Measurements from ENCODE around the gene NAV3. TPM values are rescaled to one million over a fixed set of nuclear protein-coding genes. Genes with fewer than 3 reads are reported as not detected.

The NAV3 gene
- total and polyA plus RNA-seq, 4 donors: 1.6 to 12.5 (median 5.6) TPM

DNA sequence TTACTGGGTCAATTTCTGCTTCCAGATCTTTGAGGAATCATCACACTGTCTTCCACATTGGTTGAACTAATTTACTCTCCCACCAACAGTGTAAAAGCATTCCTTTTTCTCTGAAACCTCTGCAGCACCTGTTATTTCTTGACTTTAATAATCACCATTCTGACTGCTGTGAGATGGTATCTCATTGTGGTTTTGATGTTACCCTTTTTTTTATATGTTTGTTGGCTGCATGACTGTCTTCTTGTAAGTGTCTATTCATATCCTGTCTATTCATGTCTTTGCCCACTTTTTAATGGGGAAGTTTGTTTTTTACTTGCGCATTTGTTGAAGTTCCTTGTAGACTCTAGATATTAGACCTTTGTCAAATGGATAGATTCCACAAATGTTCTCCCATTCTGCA, 324.9 kb downstream of the NAV3 start:
- 89 to 93% methylated on average over 1 of the region's 1 CpG for WGBS, 2 donors
- Histone ChIP-seq H3K4me3 (no peak overlapping the region), H3K27me3 (ENCODE audit: control insufficient read depth in 3 of 3, insufficient read depth in 3 of 3, low read length in 2 of 3) (no peaks in the 10 kb centered on the region), H3K9ac (ENCODE audit: insufficient read depth in 1 of 2, low read length in 2 of 2) (no peak overlapping the region), H3K4me1 (ENCODE audit: control insufficient read depth in 5 of 5, insufficient read depth in 5 of 5, low read length in 5 of 5) (no peaks in the 10 kb centered on the region), H3K36me3 (ENCODE audit: control insufficient read depth in 4 of 4, insufficient read depth in 4 of 4, low read length in 4 of 4) (no peaks in the 10 kb centered on the region), H3K9me3 (ENCODE audit: control insufficient read depth in 4 of 4, insufficient read depth in 3 of 4, low read length in 3 of 4) (no peaks in the 10 kb centered on the region), H3K27ac (ENCODE audit: low read depth in 1 of 2, low read length in 1 of 2) (no peak overlapping the region)
- ATAC-seq (ENCODE audit: insufficient read depth, low FRiP score) (no peak), DNase-seq (no peak)
- TF ChIP-seq, protein P1, sequence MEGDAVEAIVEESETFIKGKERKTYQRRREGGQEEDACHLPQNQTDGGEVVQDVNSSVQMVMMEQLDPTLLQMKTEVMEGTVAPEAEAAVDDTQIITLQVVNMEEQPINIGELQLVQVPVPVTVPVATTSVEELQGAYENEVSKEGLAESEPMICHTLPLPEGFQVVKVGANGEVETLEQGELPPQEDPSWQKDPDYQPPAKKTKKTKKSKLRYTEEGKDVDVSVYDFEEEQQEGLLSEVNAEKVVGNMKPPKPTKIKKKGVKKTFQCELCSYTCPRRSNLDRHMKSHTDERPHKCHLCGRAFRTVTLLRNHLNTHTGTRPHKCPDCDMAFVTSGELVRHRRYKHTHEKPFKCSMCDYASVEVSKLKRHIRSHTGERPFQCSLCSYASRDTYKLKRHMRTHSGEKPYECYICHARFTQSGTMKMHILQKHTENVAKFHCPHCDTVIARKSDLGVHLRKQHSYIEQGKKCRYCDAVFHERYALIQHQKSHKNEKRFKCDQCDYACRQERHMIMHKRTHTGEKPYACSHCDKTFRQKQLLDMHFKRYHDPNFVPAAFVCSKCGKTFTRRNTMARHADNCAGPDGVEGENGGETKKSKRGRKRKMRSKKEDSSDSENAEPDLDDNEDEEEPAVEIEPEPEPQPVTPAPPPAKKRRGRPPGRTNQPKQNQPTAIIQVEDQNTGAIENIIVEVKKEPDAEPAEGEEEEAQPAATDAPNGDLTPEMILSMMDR (IDR thresholded peaks at IDR 0.05; ENCODE audit: control extremely low read depth, extremely low read depth): no peak

DNA sequence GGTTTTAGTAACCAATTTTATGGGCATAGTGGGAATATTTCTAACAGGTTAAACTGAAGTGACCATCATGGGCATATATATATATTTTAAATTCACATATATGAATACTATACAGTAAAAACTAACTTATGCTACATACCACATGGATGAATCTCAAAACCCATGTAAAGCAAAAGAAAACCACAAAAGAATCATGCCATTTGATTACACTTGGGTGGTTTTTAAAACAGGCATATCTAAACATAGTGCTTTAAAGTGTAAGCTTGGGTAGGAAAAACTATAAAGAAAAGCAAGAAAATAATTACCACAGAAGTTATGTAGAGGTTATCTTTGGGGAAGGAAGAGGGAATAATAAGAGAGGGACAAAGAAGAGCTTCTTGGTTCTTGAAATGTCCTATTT, 326.1 kb downstream of the NAV3 start:
- TF ChIP-seq, protein P1 (IDR thresholded peaks at IDR 0.05; ENCODE audit: control extremely low read depth, extremely low read depth): no peak
- no peak for ATAC-seq (ENCODE audit: insufficient read depth, low FRiP score)
- Histone ChIP-seq H3K27me3 (ENCODE audit: control insufficient read depth in 3 of 3, insufficient read depth in 3 of 3, low read length in 2 of 3) (no peaks in the 10 kb centered on the region), H3K9me3 (ENCODE audit: control insufficient read depth in 4 of 4, insufficient read depth in 3 of 4, low read length in 3 of 4) (no peaks in the 10 kb centered on the region), H3K36me3 (ENCODE audit: control insufficient read depth in 4 of 4, insufficient read depth in 4 of 4, low read length in 4 of 4) (no peaks in the 10 kb centered on the region), H3K4me3 (no peak overlapping the region), H3K9ac (ENCODE audit: insufficient read depth in 1 of 2, low read length in 2 of 2) (no peak overlapping the region), H3K27ac (ENCODE audit: low read depth in 1 of 2, low read length in 1 of 2) (no peak overlapping the region), H3K4me1 (ENCODE audit: control insufficient read depth in 5 of 5, insufficient read depth in 5 of 5, low read length in 5 of 5) (no peaks in the 10 kb centered on the region)
- no peak for DNase-seq

DNA sequence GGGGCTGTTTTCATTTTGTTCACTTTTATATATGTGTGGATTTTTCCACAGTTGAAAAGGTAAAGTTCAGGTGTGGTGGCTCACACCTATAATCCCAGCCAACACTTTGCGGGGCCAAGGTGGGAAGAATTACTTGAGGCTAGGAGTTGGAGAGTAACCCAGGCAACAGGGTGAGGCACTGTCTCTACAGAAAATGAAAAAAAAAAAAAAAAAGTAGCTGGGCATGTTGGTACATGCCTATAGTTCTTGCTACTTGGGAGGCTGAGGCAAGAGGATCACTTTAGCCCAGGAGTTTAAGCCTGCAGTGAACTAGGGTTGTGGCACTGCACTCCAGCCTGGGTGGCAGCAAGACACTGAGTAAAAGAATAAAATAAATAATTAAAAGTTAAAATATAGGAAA, 326.5 kb downstream of the NAV3 start:
- no peaks in the 10 kb centered on the region for H3K9me3 ChIP-seq (ENCODE audit: control insufficient read depth in 4 of 4, insufficient read depth in 3 of 4, low read length in 3 of 4)
- WGBS, 2 donors: 91 to 96% methylated on average over 1 of the region's 1 CpG
- H3K4me3 ChIP-seq: no peak overlapping the region
- H3K27me3 ChIP-seq (ENCODE audit: control insufficient read depth in 3 of 3, insufficient read depth in 3 of 3, low read length in 2 of 3): no peaks in the 10 kb centered on the region
- ATAC-seq (ENCODE audit: insufficient read depth, low FRiP score): no peak
- TF ChIP-seq, protein P1 (IDR thresholded peaks at IDR 0.05; ENCODE audit: control extremely low read depth, extremely low read depth): no peak
- H3K27ac ChIP-seq (ENCODE audit: low read depth in 1 of 2, low read length in 1 of 2): no peak overlapping the region
- no peaks in the 10 kb centered on the region for H3K36me3 ChIP-seq (ENCODE audit: control insufficient read depth in 4 of 4, insufficient read depth in 4 of 4, low read length in 4 of 4)
- DNase-seq: no peak
- no peak overlapping the region for H3K9ac ChIP-seq (ENCODE audit: insufficient read depth in 1 of 2, low read length in 2 of 2)
- no peaks in the 10 kb centered on the region for H3K4me1 ChIP-seq (ENCODE audit: control insufficient read depth in 5 of 5, insufficient read depth in 5 of 5, low read length in 5 of 5)

DNA sequence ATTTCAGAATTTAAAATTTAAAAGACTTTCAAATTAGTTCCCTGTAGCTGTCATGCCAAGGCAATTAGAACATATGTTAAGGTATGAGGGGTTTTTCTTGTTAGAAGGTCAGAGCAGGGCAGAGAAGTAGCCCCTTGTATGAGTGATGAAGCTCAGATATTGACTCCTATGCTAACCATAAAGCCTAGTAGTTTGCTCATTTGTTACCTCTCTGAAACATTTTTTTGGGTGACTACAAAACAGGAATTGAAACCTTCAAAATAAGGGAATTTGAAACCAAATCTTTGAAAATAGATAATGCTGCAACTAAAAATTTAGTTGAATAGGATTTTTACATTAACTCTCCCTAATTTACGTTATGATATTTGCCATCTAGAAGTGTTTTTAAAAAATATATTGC, 333.5 kb downstream of the NAV3 start:
- WGBS, 2 donors: 92 to 94% methylated on average over 1 of the region's 1 CpG

More for the DNA sequence above, 333.5 kb downstream of the NAV3 start:
- H3K27ac ChIP-seq (ENCODE audit: low read depth in 1 of 2, low read length in 1 of 2): no peak overlapping the region
- H3K9me3 ChIP-seq (ENCODE audit: control insufficient read depth in 4 of 4, insufficient read depth in 3 of 4, low read length in 3 of 4): no peaks in the 10 kb centered on the region
- TF ChIP-seq, protein P1 (IDR thresholded peaks at IDR 0.05; ENCODE audit: control extremely low read depth, extremely low read depth): no peak
- no peaks in the 10 kb centered on the region for H3K4me1 ChIP-seq (ENCODE audit: control insufficient read depth in 5 of 5, insufficient read depth in 5 of 5, low read length in 5 of 5)
- H3K4me3 ChIP-seq: no peak overlapping the region
- no peak for ATAC-seq (ENCODE audit: insufficient read depth, low FRiP score)
- H3K27me3 ChIP-seq (ENCODE audit: control insufficient read depth in 3 of 3, insufficient read depth in 3 of 3, low read length in 2 of 3): no peaks in the 10 kb centered on the region
- H3K9ac ChIP-seq (ENCODE audit: insufficient read depth in 1 of 2, low read length in 2 of 2): no peak overlapping the region
- no peaks in the 10 kb centered on the region for H3K36me3 ChIP-seq (ENCODE audit: control insufficient read depth in 4 of 4, insufficient read depth in 4 of 4, low read length in 4 of 4)
- no peak for DNase-seq

Measured in lung (tissue), 12 donors.